ENCODE results near the gene TMTC2. TPM values are rescaled to one million over a fixed set of nuclear protein-coding genes. Genes with fewer than 3 reads are reported as not detected.

Gene TMTC2
- polyA plus RNA-seq, 1 experiment: 1.6 TPM

DNA sequence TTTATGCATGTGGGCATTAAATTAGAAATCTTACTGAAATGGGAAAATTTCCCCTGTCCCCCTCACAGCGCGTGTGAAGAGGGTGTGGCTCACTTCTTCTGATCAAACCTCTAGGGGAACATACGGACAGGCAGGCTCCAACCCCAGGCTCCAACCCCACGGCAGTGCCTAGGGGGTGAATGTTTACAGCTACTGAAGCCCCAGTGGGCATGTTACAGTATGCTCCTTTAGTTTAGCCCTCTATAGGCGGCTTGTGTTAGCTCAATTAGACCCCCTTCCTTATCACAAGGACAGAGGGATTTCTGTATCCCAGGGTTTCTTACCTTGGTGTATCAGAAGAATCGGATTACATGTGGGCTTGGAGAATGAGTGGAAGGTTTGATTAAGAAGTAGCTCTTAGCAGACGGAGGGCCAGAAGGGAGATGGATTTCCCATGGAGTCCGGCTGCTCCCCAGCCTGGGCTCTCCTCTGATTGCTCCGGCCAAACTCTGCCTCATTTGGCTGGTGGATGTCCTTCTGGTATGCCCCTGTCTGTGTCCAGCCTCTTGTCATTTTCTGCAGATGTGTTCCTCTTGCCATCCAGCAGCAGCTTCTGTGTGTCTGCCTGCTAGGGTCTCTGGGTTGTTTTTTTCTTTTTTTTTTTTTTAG lies 223.7 kb downstream of the TMTC2 start:
- DNase-seq (ENCODE audit: low read depth, low spot score): no peak
- no peaks in the 10 kb centered on the region for H3K27me3 ChIP-seq (ENCODE audit: control insufficient read depth, insufficient read depth, low read length)
- H3K4me3 ChIP-seq (ENCODE audit: low read depth, low read length): no peak overlapping the region
- ChIA-PET POLR2A (no interaction called here), CTCF (no interaction called here)
- TF ChIP-seq, protein P1, sequence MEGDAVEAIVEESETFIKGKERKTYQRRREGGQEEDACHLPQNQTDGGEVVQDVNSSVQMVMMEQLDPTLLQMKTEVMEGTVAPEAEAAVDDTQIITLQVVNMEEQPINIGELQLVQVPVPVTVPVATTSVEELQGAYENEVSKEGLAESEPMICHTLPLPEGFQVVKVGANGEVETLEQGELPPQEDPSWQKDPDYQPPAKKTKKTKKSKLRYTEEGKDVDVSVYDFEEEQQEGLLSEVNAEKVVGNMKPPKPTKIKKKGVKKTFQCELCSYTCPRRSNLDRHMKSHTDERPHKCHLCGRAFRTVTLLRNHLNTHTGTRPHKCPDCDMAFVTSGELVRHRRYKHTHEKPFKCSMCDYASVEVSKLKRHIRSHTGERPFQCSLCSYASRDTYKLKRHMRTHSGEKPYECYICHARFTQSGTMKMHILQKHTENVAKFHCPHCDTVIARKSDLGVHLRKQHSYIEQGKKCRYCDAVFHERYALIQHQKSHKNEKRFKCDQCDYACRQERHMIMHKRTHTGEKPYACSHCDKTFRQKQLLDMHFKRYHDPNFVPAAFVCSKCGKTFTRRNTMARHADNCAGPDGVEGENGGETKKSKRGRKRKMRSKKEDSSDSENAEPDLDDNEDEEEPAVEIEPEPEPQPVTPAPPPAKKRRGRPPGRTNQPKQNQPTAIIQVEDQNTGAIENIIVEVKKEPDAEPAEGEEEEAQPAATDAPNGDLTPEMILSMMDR (IDR thresholded peaks at IDR 0.05; ENCODE audit: low read depth, low read length): no peak
- H3K9me3 ChIP-seq (ENCODE audit: control insufficient read depth, insufficient read depth, low read length): no peaks in the 10 kb centered on the region; the same call in 1 of the 2 replicates
- H3K27ac ChIP-seq (ENCODE audit: low read depth, low read length): no peak overlapping the region

GRCh38 chr12:82912406-82912805 lies 225.7 kb downstream of the TMTC2 start:
- TF ChIP-seq, protein P1 (IDR thresholded peaks at IDR 0.05; ENCODE audit: low read depth, low read length): no peak

GRCh38 chr12:82919388-82920054 lies 232.8 kb downstream of the TMTC2 start:
- no peaks in the 10 kb centered on the region for H3K27me3 ChIP-seq (ENCODE audit: control insufficient read depth, insufficient read depth, low read length)

More at GRCh38 chr12:82912406-82912805, 225.7 kb downstream of the TMTC2 start:
- ChIA-PET POLR2A (no interaction called here), CTCF (no interaction called here)
- Histone ChIP-seq H3K27ac (ENCODE audit: low read depth, low read length) (no peak overlapping the region), H3K27me3 (ENCODE audit: control insufficient read depth, insufficient read depth, low read length) (no peaks in the 10 kb centered on the region), H3K9me3 (ENCODE audit: control insufficient read depth, insufficient read depth, low read length) (no peaks in the 10 kb centered on the region), H3K4me3 (ENCODE audit: low read depth, low read length) (no peak overlapping the region)
- DNase-seq (ENCODE audit: low read depth, low spot score): no peak

DNA sequence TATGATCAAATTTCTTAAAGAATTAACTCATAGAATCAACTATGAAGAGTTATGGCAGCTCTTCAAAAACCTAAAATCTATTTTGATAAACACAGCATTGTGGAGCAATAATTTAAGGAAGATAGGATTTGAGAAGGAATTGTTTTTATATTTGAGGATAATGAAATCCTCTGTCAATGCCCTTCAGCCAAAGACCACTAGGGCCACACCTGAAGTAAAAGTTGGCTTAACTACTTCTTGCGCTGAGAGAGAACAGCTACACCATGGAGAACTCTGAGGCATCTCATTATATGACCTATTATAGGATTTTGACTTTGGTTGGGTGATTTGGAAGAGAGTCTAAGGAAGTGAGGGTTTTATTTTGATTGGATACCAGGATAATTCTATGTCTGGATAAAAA lies 237.2 kb downstream of the TMTC2 start:
- DNase-seq (ENCODE audit: low read depth, low spot score): no peak
- ChIA-PET CTCF (no interaction called here), POLR2A (no interaction called here)
- Histone ChIP-seq H3K9me3 (ENCODE audit: control insufficient read depth, insufficient read depth, low read length) (no peaks in the 10 kb centered on the region), H3K27ac (ENCODE audit: low read depth, low read length) (no peak overlapping the region), H3K27me3 (ENCODE audit: control insufficient read depth, insufficient read depth, low read length) (no peaks in the 10 kb centered on the region), H3K4me3 (ENCODE audit: low read depth, low read length) (no peak overlapping the region)
- TF ChIP-seq, protein P1 (IDR thresholded peaks at IDR 0.05; ENCODE audit: low read depth, low read length): no peak

More at GRCh38 chr12:82919388-82920054, 232.8 kb downstream of the TMTC2 start:
- no peak for DNase-seq (ENCODE audit: low read depth, low spot score)
- TF ChIP-seq, protein P1 (IDR thresholded peaks at IDR 0.05; ENCODE audit: low read depth, low read length): no peak
- H3K27ac ChIP-seq (ENCODE audit: low read depth, low read length): no peak overlapping the region
- ChIA-PET CTCF (no interaction called here), POLR2A (no interaction called here)
- H3K4me3 ChIP-seq (ENCODE audit: low read depth, low read length): no peak overlapping the region
- H3K9me3 ChIP-seq (ENCODE audit: control insufficient read depth, insufficient read depth, low read length): no peaks in the 10 kb centered on the region; the same call in 1 of the 2 replicates

DNA sequence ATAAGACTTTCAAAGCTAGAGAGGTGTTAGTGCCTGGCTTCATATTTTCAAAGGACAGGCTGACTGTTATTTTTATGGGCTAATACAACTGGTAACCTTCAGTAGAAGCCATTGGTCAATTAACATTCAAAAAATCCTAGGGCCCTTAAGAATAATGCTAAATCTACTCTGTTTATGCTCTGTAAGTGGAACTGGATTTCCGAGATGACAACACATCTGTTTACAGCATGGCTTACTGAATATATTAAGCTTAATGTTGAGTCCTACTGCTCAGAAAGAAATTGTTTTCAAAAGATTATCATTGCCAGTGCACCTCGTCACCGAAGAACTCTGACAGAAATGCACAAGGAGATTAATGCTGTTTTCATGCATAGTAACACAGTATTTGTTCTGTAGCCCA lies 239.9 kb downstream of the TMTC2 start:
- POLR2A ChIA-PET: no interaction called here
- no peak overlapping the region for H3K27ac ChIP-seq (ENCODE audit: low read depth, low read length)
- DNase-seq (ENCODE audit: low read depth, low spot score): no peak
- TF ChIP-seq, protein P1 (IDR thresholded peaks at IDR 0.05; ENCODE audit: low read depth, low read length): no peak
- no peaks in the 10 kb centered on the region for H3K9me3 ChIP-seq (ENCODE audit: control insufficient read depth, insufficient read depth, low read length)
- H3K27me3 ChIP-seq (ENCODE audit: control insufficient read depth, insufficient read depth, low read length): no peaks in the 10 kb centered on the region
- H3K4me3 ChIP-seq (ENCODE audit: low read depth, low read length): no peak overlapping the region
- CTCF ChIA-PET: no interaction called here
